Measurements from ENCODE around the gene GEMIN2.
"Not testable (repeated sequence)": the region's sequence is repeated elsewhere in the genome, so short reads cannot be mapped to it uniquely, and the experiment has no call there.

The GEMIN2 gene

DNA sequence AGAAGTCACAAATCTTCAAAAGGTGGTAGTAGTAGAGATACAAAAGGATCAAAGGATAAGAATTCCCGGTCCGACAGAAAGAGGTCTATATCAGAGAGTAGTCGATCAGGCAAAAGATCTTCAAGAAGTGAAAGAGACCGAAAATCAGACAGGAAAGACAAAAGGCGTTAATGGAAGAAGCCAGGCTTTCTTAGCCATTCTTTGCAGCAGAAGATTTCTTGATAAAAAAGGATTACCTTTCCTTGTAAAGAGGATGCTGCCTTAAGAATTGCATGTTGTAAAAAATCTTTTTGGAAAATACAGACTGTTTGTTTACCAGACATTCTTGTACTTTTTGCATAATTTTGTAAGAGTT lies 67.5 kb downstream of the GEMIN2 start:
- WGBS (ENCODE audit: extremely low coverage, insufficient coverage, insufficient read length), result no CpG with 5 or more reads among the region's 5 CpGs
- no peak overlapping the region for H3K14ac ChIP-seq (ENCODE audit: low read length)
- H3K23ac ChIP-seq (ENCODE audit: low read length), result no peak overlapping the region

DNA sequence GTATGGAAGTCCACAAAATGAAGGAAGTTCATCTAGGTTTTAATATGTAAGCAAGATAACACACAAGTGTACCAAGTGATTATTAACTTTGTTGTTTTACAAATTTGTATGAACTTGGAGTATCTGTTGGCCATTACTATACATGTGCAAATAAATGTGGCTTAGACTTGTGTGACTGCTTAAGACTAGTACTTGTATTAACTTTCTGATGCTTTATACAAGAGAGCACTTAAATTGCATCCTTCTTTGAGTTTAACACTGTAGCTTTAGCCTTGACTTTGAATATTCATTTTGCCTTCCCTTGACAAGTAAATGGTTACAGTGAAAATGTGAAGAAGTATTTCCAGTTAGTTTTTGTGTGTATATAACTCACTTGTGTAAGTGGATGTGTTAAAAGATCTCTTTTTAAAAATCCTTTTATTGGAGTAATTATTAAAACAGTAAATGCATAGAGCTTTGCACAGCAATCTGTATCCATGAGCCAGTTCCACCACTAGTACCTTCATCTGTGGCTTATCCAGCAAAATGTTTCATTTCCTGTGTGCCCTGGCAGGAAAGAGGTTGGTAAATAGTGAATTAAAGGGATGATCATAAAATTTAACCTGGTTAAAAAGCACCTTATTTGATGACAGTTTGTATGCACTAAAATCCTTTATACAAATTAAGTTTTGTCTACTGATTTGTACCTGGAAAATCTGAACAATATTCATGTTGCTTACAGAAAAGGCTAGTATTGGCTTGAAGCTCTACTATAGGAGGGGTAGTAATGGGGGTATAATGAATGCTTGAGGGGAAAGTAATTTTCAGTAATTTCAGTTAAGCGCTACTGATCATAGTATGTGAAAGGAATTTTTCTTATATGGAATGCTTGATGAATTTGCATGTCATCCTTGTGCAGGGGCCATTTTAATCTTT lies 68.9 kb downstream of the GEMIN2 start:
- H4K8ac ChIP-seq (ENCODE audit: low read depth, low read length), result no peak overlapping the region
- no peak overlapping the region for H3K4me2 ChIP-seq (ENCODE audit: low read length)
- H3K4me1 ChIP-seq (ENCODE audit: control insufficient read depth in 1 of 2, insufficient read depth in 2 of 2, low read length in 2 of 2), result no peaks in the 10 kb centered on the region
- no peak overlapping the region for H4K12ac ChIP-seq (ENCODE audit: low read depth, low read length)
- no peak overlapping the region for H2BK5ac ChIP-seq (ENCODE audit: low read depth, low read length, poor library complexity)
- no peaks in the 10 kb centered on the region for H3K79me2 ChIP-seq (ENCODE audit: control insufficient read depth, insufficient read depth, low read length, poor library complexity)
- no peak overlapping the region for H2BK120ac ChIP-seq (ENCODE audit: insufficient read depth, low read length, poor library complexity)
- no peak for DNase-seq
- H2AK5ac ChIP-seq (ENCODE audit: low read length), result no peak overlapping the region
- no peak overlapping the region for H3K9ac ChIP-seq (ENCODE audit: low read length)
- no peaks in the 10 kb centered on the region for H3K27me3 ChIP-seq (ENCODE audit: insufficient read depth, low read length)
- no peaks in the 10 kb centered on the region for H3K79me1 ChIP-seq (ENCODE audit: low read length)
- H3K14ac ChIP-seq (ENCODE audit: low read length), result no peak overlapping the region
- no peak overlapping the region for H3K23ac ChIP-seq (ENCODE audit: low read length)
- H3K4ac ChIP-seq (ENCODE audit: low read depth, low read length), result no peak overlapping the region
- no peak overlapping the region for H4K91ac ChIP-seq (ENCODE audit: low read depth, low read length)
- WGBS (ENCODE audit: extremely low coverage, insufficient coverage, insufficient read length), result no CpG with 5 or more reads among the region's 1 CpG
- no peaks in the 10 kb centered on the region for H3K9me3 ChIP-seq (ENCODE audit: insufficient read depth, low read depth, low read length)
- H2AFZ ChIP-seq (ENCODE audit: insufficient read depth, low read length, poor library complexity), result no peak overlapping the region
- H3K27ac ChIP-seq (ENCODE audit: low read depth, low read length), result no peak overlapping the region
- no peak overlapping the region for H3K18ac ChIP-seq (ENCODE audit: low read length)
- H3K36me3 ChIP-seq (ENCODE audit: control insufficient read depth in 1 of 2, insufficient read depth in 2 of 2, low read length in 2 of 2), result peaks cover 29 to 37% of the 10 kb centered on the region in 2 experiments
- no peak overlapping the region for H3K4me3 ChIP-seq (ENCODE audit: low read depth, low read length)
- H2BK12ac ChIP-seq (ENCODE audit: low read length), result no peak overlapping the region

More for the DNA sequence above, 67.5 kb downstream of the GEMIN2 start:
- H3K4ac ChIP-seq (ENCODE audit: low read depth, low read length), result no peak overlapping the region
- H2BK12ac ChIP-seq (ENCODE audit: low read length), result no peak overlapping the region
- H3K79me2 ChIP-seq (ENCODE audit: control insufficient read depth, insufficient read depth, low read length, poor library complexity), result peaks cover 2% of the 10 kb centered on the region
- no peak overlapping the region for H3K4me2 ChIP-seq (ENCODE audit: low read length)
- H3K9me3 ChIP-seq (ENCODE audit: insufficient read depth, low read depth, low read length), result peaks cover 2% of the 10 kb centered on the region
- peaks cover 34 to 45% of the 10 kb centered on the region in 2 experiments for H3K36me3 ChIP-seq (ENCODE audit: control insufficient read depth in 1 of 2, insufficient read depth in 2 of 2, low read length in 2 of 2)
- no peak overlapping the region for H3K4me3 ChIP-seq (ENCODE audit: low read depth, low read length)
- no peak overlapping the region for H2AK5ac ChIP-seq (ENCODE audit: low read length)
- no peak overlapping the region for H4K91ac ChIP-seq (ENCODE audit: low read depth, low read length)
- H4K12ac ChIP-seq (ENCODE audit: low read depth, low read length), result no peak overlapping the region
- H3K4me1 ChIP-seq (ENCODE audit: control insufficient read depth in 1 of 2, insufficient read depth in 2 of 2, low read length in 2 of 2), result peaks cover 0 to 2% of the 10 kb centered on the region in 2 experiments
- H2AFZ ChIP-seq (ENCODE audit: insufficient read depth, low read length, poor library complexity), result no peak overlapping the region
- DNase-seq, result no peak
- H3K18ac ChIP-seq (ENCODE audit: low read length), result no peak overlapping the region
- H2BK5ac ChIP-seq (ENCODE audit: low read depth, low read length, poor library complexity), result no peak overlapping the region
- H3K27me3 ChIP-seq (ENCODE audit: insufficient read depth, low read length), result no peaks in the 10 kb centered on the region
- H3K9ac ChIP-seq (ENCODE audit: low read length), result no peak overlapping the region
- H2BK120ac ChIP-seq (ENCODE audit: insufficient read depth, low read length, poor library complexity), result no peak overlapping the region
- H3K79me1 ChIP-seq (ENCODE audit: low read length), result no peaks in the 10 kb centered on the region
- H3K27ac ChIP-seq (ENCODE audit: low read depth, low read length), result no peak overlapping the region
- no peak overlapping the region for H4K8ac ChIP-seq (ENCODE audit: low read depth, low read length)

- H4K91ac ChIP-seq (ENCODE audit: low read depth, low read length); H3K79me1 ChIP-seq (ENCODE audit: low read length); H2BK12ac ChIP-seq (ENCODE audit: low read length); H3K9me3 ChIP-seq (ENCODE audit: insufficient read depth, low read depth, low read length); H3K4me1 ChIP-seq (ENCODE audit: control insufficient read depth in 1 of 2, insufficient read depth in 2 of 2, low read length in 2 of 2); H3K9ac ChIP-seq (ENCODE audit: low read length); H4K8ac ChIP-seq (ENCODE audit: low read depth, low read length); H2AK5ac ChIP-seq (ENCODE audit: low read length); H3K79me2 ChIP-seq (ENCODE audit: control insufficient read depth, insufficient read depth, low read length, poor library complexity); H3K14ac ChIP-seq (ENCODE audit: low read length); H3K27me3 ChIP-seq (ENCODE audit: insufficient read depth, low read length); H2BK5ac ChIP-seq (ENCODE audit: low read depth, low read length, poor library complexity); H2AFZ ChIP-seq (ENCODE audit: insufficient read depth, low read length, poor library complexity); H4K12ac ChIP-seq (ENCODE audit: low read depth, low read length); H3K4me2 ChIP-seq (ENCODE audit: low read length); DNase-seq; H3K4me3 ChIP-seq (ENCODE audit: low read depth, low read length); H3K4ac ChIP-seq (ENCODE audit: low read depth, low read length); H2BK120ac ChIP-seq (ENCODE audit: insufficient read depth, low read length, poor library complexity); H3K18ac ChIP-seq (ENCODE audit: low read length); H3K27ac ChIP-seq (ENCODE audit: low read depth, low read length); H3K23ac ChIP-seq (ENCODE audit: low read length): not testable (repeated sequence)
- no CpG with 5 or more reads among the region's 5 CpGs for WGBS (ENCODE audit: extremely low coverage, insufficient coverage, insufficient read length)
- H3K36me3 ChIP-seq (ENCODE audit: control insufficient read depth in 1 of 2, insufficient read depth in 2 of 2, low read length in 2 of 2), result peaks cover 22 to 31% of the 10 kb centered on the region in 2 experiments
Measured at GRCh38 chr14:39183685-39184003, 69.5 kb downstream of the GEMIN2 start.

DNA sequence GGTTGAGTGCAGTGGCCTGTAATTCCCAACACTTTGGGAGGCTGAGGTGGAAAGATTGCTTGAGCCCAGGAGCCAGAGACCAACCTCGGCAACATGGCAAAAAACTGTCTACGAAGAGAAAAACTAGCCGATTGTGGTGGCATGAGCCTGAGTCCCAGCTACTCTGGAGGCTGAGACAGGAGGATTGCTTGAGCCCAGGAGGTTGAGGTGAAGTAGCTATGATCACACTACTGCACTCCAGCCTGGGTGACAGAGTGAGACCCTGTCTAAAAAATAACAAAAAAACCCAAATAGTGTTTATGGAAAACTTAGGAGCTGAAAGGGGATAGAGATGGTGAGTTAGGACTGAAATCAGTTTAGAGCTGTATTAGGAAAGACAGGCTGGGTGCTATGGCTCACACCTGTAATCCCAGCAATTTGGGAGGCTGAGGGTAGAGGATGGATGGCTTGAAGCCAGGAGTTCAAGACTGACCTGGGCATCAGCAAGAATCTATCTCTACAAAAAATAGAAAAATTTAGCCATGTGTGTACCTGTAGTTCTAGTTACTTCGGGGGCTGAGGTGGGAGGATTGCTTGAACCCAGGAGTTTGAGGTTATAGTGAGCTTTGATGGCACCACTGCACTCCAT lies 70.6 kb downstream of the GEMIN2 start:
- H3K27ac ChIP-seq (ENCODE audit: low read depth, low read length), result no peak overlapping the region
- H3K79me2 ChIP-seq (ENCODE audit: control insufficient read depth, insufficient read depth, low read length, poor library complexity), result no peaks in the 10 kb centered on the region
- H3K36me3 ChIP-seq (ENCODE audit: control insufficient read depth in 1 of 2, insufficient read depth in 2 of 2, low read length in 2 of 2), result peaks cover 17 to 25% of the 10 kb centered on the region in 2 experiments
- H2BK5ac ChIP-seq (ENCODE audit: low read depth, low read length, poor library complexity), result no peak overlapping the region
- H3K4ac ChIP-seq (ENCODE audit: low read depth, low read length), result no peak overlapping the region
- H3K23ac ChIP-seq (ENCODE audit: low read length), result no peak overlapping the region
- H3K9ac ChIP-seq (ENCODE audit: low read length), result no peak overlapping the region
- no peaks in the 10 kb centered on the region for H3K9me3 ChIP-seq (ENCODE audit: insufficient read depth, low read depth, low read length)
- no peaks in the 10 kb centered on the region for H3K79me1 ChIP-seq (ENCODE audit: low read length)
- peak overlapping the region; percentile 5 for H4K12ac ChIP-seq (ENCODE audit: low read depth, low read length)
- no peak overlapping the region for H3K14ac ChIP-seq (ENCODE audit: low read length)
- H2AFZ ChIP-seq (ENCODE audit: insufficient read depth, low read length, poor library complexity), result no peak overlapping the region
- no peak overlapping the region for H2BK120ac ChIP-seq (ENCODE audit: insufficient read depth, low read length, poor library complexity)
- H3K4me1 ChIP-seq (ENCODE audit: control insufficient read depth in 1 of 2, insufficient read depth in 2 of 2, low read length in 2 of 2), result no peaks in the 10 kb centered on the region
- no peak for DNase-seq
- H2AK5ac ChIP-seq (ENCODE audit: low read length), result no peak overlapping the region
- no peak overlapping the region for H3K4me2 ChIP-seq (ENCODE audit: low read length)
- H4K91ac ChIP-seq (ENCODE audit: low read depth, low read length), result no peak overlapping the region
- no peak overlapping the region for H4K8ac ChIP-seq (ENCODE audit: low read depth, low read length)
- H3K4me3 ChIP-seq (ENCODE audit: low read depth, low read length), result no peak overlapping the region
- H2BK12ac ChIP-seq (ENCODE audit: low read length), result no peak overlapping the region
- H3K18ac ChIP-seq (ENCODE audit: low read length), result no peak overlapping the region
- no CpG with 5 or more reads among the region's 4 CpGs for WGBS (ENCODE audit: extremely low coverage, insufficient coverage, insufficient read length)
- H3K27me3 ChIP-seq (ENCODE audit: insufficient read depth, low read length), result no peaks in the 10 kb centered on the region

Measured in trophoblast cell (in vitro differentiated cells and primary cell).